Central memory CD4-positive, alpha-beta T cell (primary cell): Measurements from ENCODE around the gene DNAJC3.
"Not testable (repeated sequence)": the region's sequence is repeated elsewhere in the genome, so short reads cannot be mapped to it uniquely, and the experiment has no call there.

Source experiments
- DNase-seq: peaks from one replicate; pipeline ENCODE4 v3.0.0; 2022

Gene DNAJC3

DNA sequence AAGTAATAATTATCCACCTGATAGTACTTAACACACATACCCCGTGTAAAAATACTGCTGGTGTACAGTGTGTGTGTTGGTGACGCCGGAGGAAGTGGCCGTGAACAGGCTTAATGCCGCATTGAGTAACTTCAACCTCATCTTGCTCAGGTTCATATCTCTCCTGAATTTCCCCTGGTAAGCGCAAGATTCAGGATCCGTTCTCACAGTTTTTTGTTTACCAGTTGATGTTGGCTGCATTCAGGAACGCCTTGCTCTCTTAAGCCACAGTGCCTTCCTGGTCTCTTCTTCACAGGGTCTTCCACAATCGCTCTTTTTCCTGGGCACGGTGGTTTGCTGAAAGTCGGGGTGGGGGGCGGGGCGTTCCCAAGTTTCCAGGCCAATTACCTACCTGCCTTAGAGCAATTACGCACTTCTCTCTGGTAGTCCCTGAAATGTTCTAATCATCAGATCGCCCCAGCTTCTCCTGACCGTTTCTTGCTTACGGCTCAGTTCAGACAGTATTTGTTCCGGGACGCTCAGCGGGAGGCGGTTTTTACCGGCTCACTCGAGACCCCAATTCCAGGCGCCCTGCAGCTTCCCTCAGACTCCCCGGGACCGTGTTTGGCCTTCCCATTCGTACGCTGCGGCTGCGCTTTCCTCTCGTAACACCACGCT is 706 bp upstream of the DNAJC3 start:
- peak; percentile 25 for DNase-seq

DNA sequence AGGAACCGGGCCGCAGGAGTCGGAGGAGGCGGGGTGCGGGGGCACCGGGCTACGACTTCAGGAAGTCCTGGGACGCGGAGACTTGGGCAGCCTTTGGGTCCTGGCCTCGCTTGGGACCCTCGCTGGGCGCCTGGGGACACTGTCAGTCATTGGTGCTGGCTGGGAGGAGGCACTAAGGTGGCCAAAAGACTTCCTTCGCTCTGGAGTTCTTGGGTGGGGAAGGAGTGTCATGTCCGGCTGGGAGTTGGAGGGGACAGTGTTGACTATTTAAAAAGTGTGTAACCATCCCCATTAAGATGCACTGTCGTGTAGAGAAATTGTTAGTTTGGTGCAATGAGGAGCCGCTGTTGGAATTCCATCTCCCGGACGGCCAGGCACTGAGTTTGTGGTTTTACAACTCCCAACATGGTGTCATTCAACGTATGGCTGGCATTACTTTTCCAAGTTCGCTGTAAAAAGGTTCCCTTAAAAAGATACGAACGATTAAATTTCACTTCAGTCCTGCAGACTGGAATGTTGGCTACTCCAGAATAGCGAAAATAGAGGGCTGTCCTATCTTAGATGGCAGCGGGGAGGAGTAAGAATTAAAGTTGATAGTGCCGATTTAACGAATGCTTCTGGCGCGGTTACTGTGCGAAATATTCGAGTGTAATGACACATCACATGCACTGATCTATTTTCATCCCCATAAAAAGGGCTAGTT is 776 bp downstream of the DNAJC3 start:
- DNase-seq = peak; percentile 7

DNA sequence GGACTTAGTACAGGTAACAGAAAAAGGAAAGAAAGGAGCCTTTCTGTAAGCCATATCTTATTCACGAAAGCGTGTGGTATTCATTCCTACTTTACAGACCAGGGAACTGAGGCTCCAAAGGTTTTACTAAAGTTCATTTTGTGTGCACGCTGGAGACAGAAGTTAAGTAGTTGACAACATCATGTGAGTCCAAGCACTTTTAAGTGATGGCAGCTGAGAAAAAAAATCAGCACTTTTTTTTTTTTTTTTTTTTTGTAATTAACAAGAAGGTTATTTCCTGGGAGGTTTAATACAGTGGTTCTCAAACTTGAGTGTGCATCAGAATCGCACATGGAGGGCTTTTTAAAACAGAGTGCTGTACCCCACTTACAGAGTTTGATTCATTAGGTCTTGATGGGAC is 2.0 kb downstream of the DNAJC3 start:
- DNase-seq = no peak

DNA sequence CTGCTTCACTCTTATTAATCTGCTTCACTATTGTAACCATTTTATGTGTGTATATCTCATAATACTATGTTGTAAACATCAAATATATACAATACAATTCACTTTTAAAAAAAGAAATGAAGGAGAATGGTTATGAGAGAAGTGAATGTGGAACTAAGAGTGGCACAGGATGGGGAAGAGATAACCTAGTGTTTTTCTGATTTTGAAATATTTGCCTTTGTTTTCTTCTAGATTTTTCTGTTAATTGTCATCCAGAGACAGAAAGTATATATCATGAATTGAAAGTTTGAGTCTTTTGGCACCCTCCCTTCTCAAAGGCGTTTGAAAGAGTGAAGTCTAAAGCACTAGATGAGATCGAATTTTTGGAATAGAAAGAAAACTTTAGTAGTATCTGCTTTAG is 2.8 kb downstream of the DNAJC3 start:
- no peak for DNase-seq

DNA sequence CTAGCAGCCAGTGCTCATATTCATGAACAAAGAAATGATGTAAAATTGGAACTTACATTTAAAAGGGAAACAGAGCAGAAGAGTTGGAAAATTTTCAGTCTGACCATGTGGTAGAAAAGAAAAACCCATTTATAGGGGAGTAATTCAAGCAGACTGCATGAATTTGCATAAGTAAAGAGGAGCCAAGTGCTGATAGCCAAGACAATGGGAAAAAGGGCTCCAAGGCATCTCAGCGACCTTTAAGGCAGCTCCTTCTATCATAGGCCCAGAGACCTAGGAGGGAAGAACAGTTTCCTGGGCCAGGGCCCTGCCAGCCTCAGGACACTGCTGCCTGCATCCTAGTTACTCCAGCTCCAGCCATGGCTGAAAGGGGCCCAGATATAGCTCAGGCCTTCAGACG is 7.5 kb downstream of the DNAJC3 start:
- no peak for DNase-seq

DNA sequence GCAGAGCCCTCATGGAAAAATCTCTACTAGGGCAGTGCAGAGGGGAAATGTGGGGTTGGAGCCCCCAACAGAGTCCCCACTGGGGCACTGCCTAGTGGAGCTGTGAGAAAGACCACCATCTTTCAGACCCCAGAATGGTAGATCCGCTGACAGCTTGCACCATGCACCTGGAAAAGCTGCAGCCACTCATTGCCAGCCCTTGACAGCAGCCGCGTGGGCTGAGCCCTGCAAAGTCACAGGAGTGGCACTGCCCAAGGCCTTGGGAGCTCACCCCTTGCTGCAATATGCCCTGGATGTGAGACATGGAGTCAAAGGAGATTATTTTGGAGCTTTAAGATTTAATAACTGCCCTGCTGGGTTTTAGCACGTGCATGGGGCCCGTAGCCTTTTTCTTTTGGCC is 8.0 kb downstream of the DNAJC3 start:
- not testable (repeated sequence) for DNase-seq

DNA sequence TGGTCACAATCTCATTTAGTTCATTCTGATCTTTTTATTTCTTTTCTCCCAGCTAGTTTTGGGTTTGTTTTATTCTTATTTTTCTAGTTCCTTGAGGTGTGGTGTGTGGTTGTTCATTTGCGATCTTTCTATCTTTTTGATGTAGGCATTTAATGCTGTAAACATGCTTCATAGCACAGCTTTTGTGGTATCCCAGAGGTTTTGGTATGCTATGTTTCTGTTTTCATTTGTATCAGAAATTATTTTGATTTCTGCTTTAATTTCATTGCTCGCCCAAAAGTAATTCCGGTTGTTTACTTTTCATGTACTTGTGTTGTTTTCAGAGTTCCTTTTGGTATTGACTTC is 12.6 kb downstream of the DNAJC3 start:
- no peak for DNase-seq

DNA sequence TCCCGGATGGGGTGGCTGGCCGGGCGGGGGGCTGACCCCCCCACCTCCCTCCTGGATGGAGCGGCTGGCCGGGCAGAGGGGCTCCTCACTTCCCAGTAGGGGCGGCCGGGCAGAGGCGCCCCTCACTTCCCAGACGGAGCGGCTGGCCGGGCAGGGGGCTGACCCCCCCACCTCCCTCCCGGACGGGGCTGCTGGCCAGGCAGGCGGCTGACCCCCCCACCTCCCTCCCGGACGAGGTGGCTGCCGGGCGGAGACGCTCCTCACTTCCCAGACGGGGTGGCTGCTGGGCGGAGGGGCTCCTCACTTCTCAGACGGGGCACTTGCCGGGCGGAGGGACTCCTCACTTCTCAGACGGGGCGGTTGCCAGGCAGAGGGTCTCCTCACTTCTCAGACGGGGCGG is 14.0 kb downstream of the DNAJC3 start:
- not testable (repeated sequence) for DNase-seq

DNA sequence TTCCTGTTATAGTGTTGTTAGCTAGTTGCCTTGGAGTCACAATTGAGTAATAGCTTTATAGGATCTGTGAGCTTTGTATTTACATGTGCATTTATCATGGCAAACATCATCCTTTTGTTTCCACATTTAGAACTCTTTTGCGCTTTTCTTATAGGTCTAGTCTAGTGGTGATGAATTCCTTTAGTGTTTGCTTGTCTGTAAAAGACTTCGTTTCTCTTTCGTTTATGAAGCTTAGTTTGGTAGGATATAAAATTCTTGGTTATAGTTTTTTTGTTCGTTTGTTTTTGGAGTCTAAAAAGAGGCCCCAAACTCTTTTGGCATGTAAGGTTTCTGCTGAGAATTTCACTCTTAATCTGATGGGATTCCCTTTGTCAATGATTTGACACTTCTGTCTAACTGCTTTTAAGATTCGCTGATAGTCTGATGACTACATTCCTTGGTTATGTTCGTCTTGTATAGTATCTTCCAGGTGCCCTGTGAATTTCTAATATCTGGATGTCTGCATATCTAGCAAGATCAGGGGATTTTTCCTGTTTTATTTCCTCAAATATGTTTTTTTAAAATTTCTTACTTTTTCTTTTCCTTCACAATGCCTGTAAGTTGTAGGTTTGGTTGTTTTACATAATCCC is 20.2 kb downstream of the DNAJC3 start:
- DNase-seq = no peak

DNA sequence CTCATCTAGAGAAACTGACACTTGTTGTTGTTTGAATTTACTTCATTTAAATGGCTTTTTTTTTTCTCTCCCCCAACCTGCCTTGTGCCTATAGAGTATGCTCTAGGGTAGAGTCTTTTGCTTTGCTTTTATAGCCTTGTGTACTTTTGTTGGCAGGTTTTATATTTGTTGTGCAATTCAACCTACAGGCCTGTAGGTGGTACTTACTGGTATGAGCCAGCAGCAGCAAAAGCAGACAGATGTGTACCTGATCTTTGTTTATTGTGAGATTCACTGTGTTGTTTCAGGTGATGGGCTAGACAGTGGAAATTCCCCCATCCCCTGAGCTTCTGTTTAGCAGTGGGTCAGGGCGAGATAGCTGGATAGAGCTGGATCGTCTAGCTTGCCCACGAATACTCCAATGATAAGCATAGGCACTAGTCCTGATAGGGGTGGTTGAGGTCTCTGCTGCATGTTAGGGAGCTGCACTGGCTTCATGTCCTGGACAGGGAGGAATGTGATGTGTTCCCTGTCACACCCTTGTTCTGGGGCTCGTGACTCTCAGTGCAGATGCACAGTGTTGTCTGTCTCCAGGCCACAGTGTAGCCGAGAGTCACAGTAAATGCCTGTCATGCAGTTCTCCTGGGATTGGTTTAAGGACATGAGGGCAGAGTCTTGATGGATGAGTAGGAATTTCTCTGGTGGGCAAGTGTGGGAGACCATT is 21.3 kb downstream of the DNAJC3 start:
- DNase-seq = no peak

DNA sequence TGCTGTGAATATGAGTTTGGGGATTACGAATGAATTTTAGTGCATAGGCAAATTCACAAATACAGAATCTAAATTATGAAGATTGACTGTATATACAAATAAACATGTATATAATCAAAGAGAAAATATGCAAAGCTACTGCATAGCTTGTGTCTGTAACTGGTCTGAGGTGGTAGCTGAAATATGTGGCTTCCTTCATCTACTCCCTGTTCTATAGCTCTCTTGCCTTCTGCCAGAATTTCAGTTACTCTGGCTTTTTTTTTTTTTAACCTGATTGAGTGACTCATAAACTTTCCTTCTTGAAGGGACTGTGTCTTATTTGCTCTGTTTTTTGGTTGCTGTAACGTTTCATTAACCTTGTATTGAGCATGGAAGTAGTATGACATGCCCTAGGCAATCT is 26.6 kb downstream of the DNAJC3 start:
- DNase-seq = no peak

DNA sequence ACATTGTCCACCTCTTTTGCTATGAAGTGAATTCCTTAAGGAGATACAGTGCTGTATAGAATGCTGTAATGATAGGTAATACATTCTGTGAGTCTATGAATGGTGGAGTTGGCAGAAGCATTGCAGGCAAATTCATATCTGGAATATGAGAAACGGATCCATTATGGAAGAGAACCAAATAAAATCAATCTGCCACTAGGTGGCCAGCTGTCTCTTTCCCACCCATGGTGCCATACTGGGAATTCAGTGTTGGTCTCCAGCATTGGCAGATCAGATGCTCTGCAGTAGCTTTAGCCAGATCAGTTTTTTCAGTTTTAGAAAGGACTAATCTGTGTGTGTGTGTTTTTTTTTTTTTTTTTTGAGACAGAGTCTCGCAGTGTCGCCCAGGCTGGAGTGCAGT is 27.6 kb downstream of the DNAJC3 start:
- DNase-seq = no peak

DNA sequence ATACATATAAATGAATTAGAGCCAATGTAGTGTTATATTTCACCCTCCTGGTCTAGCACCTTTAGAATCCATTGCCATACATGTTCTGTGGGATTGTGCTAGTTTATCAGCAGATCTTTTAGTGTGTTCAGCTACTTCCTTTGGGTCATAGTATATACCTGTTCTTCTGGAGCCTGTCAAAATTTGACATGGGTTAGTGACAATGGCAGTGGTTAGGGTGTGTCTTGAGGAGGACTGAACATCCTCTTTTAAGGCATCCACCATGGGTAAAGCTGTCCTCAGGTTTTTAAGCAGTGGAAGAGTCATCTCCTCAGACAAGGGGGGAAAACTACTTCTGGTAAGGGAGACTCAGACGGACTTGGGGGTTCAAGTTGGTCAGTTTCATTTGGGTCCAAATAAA is 29.4 kb downstream of the DNAJC3 start:
- DNase-seq = no peak

DNA sequence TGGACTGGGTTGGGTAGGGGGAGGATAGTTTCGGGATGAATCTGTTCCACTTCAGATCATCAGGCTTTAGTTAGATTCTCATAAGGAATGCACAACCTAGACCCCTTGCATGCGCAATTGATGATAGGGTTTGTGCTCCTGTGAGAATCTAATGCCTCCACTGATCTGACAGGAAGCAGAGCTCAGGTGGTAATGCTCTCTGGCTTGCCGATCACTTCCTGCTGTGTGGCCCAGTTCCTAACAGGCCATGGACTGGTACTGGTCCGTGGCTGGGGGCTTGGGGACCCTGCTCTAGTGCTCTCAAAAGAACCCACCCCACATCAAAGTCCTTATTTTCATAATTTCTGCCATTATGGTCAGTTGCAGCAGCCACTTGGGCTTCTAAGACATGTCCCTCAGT is 30.1 kb downstream of the DNAJC3 start:
- no peak for DNase-seq

DNA sequence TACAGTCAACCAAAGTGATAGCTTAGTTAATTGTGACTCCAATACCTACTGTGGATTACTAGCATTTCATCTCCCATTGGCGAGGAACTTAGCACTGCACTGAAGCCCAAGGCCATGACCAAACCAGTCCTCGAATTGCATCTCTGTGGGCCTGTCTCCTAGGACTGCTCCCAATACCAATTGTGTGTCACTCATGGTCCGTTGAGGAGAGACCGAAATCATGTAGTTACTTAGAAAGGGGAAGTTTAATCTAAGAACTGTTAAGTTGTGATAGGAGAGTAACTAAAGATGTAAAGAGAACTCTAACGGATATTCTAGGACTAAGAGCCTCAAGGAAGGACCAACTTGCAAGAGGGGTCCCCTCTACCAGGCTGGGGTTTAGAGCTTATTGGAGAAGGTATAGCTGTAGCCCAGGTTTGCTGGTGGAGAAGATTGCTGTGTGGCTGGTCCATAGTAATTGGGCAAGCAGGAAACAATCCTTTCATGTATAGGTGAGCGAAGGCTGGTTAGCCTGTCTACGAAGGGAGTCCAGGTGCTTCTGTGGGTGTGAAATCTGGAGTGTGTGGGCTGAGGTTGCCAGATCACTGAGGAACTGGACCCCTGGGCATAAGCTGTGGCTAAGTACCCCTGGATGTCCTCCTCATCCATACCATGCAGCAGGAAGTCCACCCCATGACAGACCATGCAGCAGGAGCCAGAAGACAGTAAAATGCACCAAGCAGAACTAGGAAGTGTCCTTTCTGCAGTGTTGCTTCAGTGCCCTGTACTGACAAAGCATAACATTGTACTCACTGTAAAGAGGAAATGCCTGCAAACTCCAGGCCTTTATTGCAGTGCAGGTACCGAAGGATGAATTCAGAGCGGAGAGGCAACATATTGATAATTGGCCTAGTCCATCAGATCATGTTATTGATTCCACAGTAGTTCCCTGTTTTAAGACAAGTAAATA is 30.8 kb downstream of the DNAJC3 start:
- no peak for DNase-seq

DNA sequence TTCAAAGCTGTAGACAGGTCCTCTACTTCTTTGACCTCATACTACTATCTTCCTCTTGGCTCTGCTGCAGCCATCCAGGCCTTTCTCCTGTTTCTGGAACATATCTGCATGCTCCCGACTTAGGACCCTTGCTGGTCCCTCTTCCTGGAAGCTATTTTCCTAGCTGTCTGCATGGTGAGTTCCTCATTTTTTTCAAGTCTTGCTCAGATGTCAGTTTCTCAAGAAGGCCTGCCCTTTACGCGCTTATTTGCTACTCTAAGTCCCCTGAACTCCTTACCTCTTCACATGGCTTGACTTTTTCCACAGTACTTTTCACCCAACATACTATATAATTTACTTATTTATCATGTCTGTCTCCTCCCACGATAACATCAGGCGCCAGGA is 31.4 kb downstream of the DNAJC3 start:
- DNase-seq = no peak

DNA sequence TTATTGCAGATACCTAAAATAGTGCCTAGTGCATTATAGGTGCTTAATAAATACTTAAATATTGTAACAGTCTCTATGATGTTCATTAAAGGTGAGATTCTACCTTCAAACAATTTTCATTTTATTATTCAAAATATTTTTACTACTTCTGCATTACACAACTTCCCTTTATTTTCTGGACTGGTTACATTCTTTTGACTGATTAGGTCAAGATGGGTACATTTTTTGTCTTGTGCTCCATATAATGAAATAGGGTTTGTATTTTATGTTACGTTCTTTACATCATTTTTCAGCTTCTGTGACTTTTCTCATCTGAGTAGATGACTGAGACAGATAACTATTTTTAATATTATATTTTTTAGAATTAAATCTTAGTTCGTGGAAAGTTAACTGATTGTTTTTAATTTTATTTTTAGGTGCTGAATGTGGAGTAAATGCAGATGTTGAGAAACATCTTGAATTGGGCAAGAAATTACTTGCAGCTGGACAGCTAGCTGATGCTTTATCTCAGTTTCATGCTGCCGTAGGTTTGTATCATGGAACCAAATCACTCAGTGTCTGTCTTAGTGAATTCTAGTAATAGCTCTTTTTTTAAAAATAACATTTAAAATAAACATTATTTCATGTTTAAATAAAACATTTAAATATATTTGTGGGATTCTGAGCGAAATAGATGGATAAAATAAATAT is 32.0 kb downstream of the DNAJC3 start:
- DNase-seq = no peak

DNA sequence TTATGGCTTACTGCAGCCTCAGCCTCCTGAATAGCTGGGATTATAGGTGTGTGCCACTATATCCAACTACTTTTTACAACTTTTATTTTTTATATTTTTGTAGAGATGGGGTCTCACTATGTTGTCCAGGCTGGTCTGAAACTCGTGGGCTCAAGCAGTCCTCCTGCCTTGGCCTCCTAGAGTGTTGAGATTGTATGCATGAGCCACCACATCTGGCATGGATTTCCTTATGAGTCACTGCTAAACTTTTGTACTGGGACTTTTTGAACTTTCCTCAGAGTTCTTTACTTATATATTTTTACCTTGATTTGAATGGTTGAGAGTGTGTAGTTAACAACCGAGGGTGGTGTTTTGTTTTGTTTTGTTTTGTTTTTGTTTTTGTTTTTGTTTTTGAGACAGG is 33.4 kb downstream of the DNAJC3 start:
- no peak for DNase-seq

DNA sequence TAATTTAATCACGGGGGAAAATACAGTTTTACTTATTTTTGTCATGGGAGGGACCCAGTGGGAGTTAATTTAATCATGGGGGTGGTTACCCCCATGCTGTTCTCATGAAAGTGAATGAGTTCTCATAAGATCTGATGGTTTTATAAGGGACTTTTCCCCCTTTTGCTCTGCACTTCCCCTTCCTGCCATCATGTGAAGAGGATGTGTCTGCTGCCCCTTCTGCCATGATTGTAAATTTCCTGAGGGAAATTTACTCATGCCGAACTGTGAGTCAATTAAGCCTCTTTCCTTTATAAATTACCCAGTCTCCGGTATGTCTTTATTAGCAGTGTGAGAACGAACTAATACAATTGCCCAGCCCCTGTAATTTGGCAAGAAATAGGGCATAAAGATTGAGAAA is 35.9 kb downstream of the DNAJC3 start:
- DNase-seq = not testable (repeated sequence)

DNA sequence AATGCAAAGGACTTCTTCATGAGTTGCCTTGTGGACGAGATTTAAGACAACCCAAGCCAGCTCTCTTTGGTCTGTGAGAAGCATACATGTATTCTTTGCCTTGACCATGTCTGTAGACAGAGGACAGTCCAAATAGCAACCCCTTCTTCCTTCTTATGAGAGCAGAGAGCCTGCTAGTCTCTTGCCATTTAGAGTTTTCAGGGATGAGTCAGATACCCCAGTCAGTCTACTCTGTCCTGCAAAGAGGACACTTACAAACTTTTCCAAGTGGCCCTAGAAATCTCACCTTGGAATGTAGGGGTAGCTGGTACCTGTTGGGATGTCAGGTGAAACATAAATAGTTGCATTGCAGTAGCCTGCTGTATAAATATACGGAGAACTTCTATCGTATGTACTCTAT is 36.7 kb downstream of the DNAJC3 start:
- no peak for DNase-seq

DNA sequence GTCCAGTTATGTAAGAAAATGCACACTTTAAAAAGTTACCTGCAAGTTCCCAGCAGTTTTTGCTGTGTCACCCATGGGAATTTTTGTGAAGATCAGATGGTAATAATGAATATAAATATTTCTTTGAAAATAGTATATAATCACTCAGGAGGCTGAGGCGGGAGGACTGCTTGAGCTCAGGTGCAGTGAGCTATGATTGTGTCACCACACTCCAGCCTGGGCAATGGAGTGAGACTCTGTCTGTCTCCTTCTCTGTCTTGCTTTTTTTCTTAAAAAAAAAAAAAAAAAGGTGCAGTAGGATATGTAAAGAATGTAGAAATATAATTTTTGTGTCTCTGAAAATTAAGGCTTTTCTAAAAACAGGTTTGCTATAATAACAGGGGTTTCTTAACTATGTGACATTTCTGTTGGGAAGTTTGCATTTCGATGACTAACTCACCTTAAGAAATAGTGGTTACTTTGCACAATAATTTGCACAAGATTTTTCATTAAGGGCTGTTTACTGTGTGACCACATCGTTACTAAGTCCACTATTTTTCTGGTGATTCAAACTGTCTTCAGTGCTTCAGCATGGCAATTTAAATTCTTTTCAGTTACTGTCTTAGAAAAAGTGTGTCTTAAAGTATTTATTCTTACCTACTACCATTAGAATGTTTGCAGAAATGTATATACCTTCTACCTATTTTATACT is 37.3 kb downstream of the DNAJC3 start:
- DNase-seq = no peak
